NCI-H2107 treated with DMSO at 0.1 percent for 48 hours (cell line): ENCODE data around the gene STK39.

Experiments used
- DNase-seq: peaks from one replicate; lab custom pipeline; 2025; ENCODE audit not compliant: unreplicated experiment; lab: John Stamatoyannopoulos, UW

STK39 gene

GRCh38 chr2:167940346-167940725 lies 307.1 kb downstream of the STK39 start:
- DNase-seq = no peak

DNA sequence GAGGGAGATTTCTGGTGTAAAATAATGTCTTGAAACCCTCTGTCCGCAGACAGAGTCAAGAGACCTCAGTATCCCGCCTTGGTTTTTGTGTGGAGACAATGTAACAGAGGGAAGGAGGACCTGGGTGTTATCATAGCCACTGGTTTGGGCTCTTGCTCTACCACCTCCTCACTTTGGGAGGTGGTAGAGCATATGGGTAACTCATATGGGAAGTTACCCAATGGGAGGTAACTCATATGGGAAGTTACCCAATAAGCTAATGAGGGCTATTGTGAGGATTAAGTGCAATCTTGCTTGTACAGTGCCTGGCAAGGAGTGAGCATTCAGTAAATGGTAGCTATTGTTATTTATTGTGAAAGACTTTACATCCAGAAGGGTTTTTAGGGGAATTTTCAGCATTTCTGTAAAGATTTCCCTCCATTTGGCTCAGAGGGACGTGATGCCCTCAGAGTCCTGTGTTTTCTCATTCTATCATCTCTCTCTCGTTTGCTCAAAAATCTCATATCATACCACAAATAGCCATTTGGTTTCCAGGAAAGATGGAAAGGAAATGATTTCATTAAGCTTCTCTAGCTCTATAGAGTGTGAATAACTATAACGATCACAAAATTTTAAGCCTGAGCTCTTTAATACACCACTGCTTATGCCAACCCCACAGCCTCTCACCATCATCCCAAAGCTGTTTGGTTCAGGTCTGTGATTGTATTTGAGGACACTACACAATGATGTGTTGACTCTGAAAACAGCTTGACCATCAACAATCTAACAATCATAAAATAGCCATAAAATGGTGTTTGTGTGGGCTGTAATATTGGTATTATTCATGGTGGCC lies 307.7 kb downstream of the STK39 start:
- no peak for DNase-seq

GRCh38 chr2:167937403-167937802 lies 310.0 kb downstream of the STK39 start:
- no peak for DNase-seq

DNA sequence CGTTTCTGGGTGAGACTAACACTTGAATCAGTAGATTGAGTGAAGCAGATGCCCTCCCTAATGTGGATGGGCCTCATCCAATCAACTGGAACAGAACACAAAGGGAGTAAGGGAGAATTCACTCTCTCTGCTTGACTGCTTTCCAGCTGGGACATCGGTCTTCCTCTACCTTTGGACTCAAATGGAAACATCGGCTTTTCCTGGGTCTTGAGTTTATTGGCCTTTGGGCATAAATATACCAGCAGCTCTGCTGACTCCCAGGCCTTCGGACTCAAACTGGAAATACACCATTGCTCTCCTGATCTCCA lies 311.6 kb downstream of the STK39 start:
- DNase-seq = no peak

- DNase-seq = no peak
These were observed 314.1 kb downstream of the STK39 start for GRCh38 chr2:167933097-167933814.

DNA sequence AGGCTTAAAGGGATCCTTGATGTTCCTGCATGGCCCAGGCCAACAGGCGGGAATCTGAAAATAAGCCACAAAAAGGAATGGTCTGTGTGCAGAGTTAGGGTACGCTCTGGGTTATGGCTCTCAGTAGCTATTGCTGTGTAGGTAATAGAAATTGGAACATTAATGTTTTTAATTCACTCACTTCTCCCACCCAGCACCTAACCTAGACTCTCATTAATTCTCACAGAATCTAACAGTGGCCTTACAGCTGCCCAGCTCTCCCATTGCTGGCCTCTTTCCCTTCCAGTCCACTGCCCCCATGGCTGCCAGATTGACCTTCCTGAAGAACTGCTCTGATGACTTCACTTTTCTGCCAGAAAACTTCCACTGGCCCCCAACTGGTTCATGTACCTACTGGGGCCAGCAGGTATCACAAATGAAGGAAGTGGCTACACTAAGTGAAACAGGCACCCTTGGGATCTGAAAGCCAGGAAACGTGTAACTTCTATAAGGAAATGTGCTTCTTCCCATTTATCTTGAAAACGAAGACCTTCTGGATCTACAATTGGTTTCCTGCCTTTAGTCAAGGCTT lies 315.2 kb downstream of the STK39 start:
- no peak for DNase-seq

DNA sequence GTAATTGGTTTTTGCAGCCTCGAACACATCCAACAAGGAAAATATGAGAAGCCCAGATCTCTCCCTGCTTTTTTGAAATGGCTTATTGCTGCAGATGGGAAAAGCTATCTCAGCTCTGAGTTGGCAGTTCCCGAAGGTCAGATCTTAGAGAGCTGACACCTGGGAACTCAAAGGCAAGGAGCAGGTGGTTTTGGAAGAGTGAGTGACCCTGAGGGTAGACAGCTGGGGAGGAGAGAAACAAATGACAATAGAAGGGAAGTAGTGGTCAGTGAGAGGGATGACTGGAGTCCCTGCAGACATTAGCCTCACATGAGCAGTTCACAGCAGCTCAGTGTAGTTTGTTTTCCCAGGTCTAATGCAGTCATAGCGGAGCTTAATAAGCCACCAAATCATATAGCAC lies 317.9 kb downstream of the STK39 start:
- DNase-seq = no peak

GRCh38 chr2:167928434-167928833 lies 319.0 kb downstream of the STK39 start:
- no peak for DNase-seq

DNA sequence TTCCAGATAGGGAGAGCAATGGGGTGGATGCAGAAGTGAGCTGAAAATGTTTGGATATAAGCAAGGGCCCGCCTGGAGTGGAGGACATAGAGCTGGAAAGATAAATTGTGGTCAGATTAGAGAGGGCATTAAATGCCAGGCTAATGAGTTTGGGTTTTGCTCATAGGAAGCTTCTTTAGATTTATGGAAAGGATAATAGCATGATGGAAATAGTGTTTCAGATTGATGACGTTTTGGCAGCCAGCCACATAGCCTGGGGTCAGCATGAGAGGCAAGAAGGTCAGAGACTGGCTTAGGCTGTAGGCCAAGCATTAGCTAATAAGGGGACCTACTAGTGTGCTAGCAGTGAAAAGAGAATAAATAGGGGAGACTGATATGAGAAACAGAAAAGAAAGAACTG lies 321.6 kb downstream of the STK39 start:
- peak; percentile 26 for DNase-seq

DNA sequence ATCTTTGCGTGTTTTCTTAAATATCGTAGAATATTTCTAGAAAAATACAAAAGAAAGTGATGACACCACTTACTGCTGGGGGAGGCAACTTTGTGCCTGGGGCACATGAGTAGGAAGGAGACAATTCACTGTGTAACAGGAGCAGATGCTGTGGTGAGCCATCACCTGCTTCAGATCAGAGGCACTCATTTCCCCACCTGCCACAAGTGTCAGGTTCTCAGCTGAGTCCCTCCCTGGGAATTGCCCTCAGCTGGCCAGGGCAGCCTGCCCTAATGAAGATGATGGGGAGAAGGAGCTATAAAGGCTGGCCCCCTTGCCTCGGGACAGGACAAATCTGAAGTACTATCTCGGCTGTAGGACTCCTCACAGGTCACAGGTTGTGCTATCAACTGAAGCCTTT lies 322.8 kb downstream of the STK39 start:
- peak; percentile 66 for DNase-seq

DNA sequence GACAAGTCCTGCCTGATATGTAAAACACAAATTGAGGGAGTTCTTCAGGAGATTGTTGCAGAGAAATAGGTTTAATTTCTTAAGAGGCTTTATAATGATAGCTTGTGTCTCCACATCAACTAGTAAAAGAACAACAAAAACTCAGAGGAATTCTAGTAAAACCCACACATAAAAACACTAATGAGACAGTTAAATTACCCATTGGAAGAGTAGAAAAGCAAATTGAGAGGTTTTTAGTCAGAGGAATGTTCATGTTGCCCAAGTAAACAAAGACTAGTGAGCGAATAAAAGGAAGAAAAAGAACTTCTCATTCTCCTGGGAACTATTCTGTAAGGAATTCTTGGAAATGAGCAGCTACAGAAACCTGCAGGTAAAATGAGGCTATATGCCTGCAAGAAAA lies 330.6 kb downstream of the STK39 start:
- no peak for DNase-seq

DNA sequence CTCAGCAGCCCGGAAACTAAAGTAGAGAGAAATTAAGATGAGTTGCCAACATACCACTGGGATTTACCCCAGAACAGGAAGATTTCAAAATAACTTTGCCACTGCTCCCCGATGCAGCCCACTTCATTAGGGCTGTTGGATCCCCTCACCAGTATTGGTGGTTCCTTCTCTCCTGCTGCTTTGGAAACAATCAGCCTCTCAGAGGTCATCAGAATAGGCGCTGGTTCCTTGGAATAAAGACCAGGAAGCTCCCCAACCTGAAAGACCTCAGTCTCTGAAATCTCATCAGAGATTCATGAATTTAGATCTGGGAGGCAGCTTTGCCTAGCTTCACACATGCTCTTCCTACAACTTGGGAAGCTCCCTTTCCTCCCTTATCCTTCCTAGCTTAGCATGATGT lies 332.4 kb downstream of the STK39 start:
- no peak for DNase-seq

- no peak for DNase-seq
These were observed 338.6 kb downstream of the STK39 start for GRCh38 chr2:167908786-167909185.

GRCh38 chr2:167905668-167906067 lies 341.7 kb downstream of the STK39 start:
- DNase-seq = no peak
